ENCODE data around the gene CAPN1. TPM values are rescaled to one million over a fixed set of nuclear protein-coding genes. Genes with fewer than 3 reads are reported as not detected.

The CAPN1 gene
- total and polyA plus RNA-seq, 9 of the 15 experiments (the other 6 are each of a cell fraction or from before 2014, with no cell fraction given): 3.5 to 199 (median 61.6) TPM

DNA sequence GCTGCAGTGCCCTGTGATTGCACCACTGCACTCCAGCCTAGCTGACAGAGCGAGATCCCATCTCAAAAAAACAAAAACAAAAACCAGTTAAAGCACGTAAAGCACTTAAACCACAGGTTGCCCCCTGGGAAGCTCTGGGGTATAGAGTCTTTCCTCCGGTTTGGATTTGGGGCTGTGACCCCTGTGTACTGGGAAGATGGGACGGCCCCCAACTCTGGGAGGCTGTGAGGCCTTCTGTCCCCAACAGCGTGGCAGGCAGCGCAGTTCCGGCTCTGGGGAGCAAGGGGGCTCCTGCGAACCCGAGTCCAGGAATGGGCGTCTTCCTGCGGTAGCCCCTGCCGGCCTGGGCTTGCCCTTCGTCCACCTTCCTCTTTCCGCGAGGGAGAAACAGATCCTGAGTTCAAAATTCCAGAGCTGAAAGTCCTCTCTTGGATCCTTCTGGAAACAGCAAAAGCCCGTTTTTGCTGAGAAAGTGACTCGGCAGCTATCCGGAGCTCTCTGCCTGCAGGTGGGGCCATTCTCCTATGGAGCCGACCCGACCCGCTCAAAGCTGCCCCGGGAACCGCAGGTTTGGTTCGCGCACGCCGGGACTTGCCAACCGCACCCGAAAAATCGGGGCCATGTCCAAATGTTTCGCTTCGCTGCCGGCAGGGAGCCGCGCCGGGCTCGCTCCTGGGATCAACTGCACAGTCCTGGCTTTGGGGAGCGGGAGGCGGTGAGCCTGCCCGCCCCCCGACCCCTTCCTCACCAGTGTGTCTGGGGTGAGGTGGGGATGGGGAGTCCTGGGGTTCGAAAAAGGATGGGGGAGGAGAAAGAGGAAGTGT, 43.8 kb downstream of the CAPN1 start (continued):
- TF ChIP-seq, protein P1, sequence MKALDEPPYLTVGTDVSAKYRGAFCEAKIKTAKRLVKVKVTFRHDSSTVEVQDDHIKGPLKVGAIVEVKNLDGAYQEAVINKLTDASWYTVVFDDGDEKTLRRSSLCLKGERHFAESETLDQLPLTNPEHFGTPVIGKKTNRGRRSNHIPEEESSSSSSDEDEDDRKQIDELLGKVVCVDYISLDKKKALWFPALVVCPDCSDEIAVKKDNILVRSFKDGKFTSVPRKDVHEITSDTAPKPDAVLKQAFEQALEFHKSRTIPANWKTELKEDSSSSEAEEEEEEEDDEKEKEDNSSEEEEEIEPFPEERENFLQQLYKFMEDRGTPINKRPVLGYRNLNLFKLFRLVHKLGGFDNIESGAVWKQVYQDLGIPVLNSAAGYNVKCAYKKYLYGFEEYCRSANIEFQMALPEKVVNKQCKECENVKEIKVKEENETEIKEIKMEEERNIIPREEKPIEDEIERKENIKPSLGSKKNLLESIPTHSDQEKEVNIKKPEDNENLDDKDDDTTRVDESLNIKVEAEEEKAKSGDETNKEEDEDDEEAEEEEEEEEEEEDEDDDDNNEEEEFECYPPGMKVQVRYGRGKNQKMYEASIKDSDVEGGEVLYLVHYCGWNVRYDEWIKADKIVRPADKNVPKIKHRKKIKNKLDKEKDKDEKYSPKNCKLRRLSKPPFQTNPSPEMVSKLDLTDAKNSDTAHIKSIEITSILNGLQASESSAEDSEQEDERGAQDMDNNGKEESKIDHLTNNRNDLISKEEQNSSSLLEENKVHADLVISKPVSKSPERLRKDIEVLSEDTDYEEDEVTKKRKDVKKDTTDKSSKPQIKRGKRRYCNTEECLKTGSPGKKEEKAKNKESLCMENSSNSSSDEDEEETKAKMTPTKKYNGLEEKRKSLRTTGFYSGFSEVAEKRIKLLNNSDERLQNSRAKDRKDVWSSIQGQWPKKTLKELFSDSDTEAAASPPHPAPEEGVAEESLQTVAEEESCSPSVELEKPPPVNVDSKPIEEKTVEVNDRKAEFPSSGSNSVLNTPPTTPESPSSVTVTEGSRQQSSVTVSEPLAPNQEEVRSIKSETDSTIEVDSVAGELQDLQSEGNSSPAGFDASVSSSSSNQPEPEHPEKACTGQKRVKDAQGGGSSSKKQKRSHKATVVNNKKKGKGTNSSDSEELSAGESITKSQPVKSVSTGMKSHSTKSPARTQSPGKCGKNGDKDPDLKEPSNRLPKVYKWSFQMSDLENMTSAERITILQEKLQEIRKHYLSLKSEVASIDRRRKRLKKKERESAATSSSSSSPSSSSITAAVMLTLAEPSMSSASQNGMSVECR (CRISPR knock-in tag; IDR thresholded peaks at IDR 0.05): no peak
- TF ChIP-seq YY1 (IDR thresholded peaks at IDR 0.05; ENCODE audit: borderline replicate concordance in 1 of 3, control insufficient read depth in 1 of 3, extremely low read depth in 1 of 3, insufficient read depth in 3 of 3, insufficient read length in 1 of 3, insufficient replicate concordance in 2 of 3, low read depth in 1 of 3, low read length in 2 of 3) (peak in 2 of 3 experiments; percentile 42 to 50), ZNF197 (CRISPR knock-in tag; IDR thresholded peaks at IDR 0.05; ENCODE audit: low read depth) (no peak), SIN3A (IDR thresholded peaks at IDR 0.05; ENCODE audit: borderline replicate concordance in 2 of 2, control insufficient read depth in 1 of 2, low read depth in 2 of 2, low read length in 2 of 2) (peak in 1 of 2 experiments; percentile 22; a peak in 1 of 4 replicates), MEF2D (tag; conservative IDR thresholded peaks at IDR 0.05; ENCODE audit: low read depth) (peak; percentile 57; the same call in 1 of the 2 replicates), PRDM10 (IDR thresholded peaks at IDR 0.05; ENCODE audit: partially characterized antibody) (peak; percentile 55), PCBP1 (IDR thresholded peaks at IDR 0.05; ENCODE audit: low read depth, low read length, poor library complexity, severe bottlenecking) (peak; percentile 89), SAP30 (IDR thresholded peaks at IDR 0.05; ENCODE audit: borderline replicate concordance, insufficient read depth, low read depth, low read length, poor library complexity, severe bottlenecking) (peak; percentile 37), CHAMP1 (IDR thresholded peaks at IDR 0.05) (no peak), ZNF586 (CRISPR knock-in tag; conservative IDR thresholded peaks at IDR 0.05) (no peak)
- TF ChIP-seq, protein P2, sequence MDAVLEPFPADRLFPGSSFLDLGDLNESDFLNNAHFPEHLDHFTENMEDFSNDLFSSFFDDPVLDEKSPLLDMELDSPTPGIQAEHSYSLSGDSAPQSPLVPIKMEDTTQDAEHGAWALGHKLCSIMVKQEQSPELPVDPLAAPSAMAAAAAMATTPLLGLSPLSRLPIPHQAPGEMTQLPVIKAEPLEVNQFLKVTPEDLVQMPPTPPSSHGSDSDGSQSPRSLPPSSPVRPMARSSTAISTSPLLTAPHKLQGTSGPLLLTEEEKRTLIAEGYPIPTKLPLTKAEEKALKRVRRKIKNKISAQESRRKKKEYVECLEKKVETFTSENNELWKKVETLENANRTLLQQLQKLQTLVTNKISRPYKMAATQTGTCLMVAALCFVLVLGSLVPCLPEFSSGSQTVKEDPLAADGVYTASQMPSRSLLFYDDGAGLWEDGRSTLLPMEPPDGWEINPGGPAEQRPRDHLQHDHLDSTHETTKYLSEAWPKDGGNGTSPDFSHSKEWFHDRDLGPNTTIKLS (IDR thresholded peaks at IDR 0.05; ENCODE audit: borderline replicate concordance, low read depth): peak; percentile 65; the same call in 1 of the 2 replicates

Data from K562 (cell line).